GM18907 (cell line): Measurements from ENCODE around the gene TPM4.
"Not testable (repeated sequence)": the region's sequence is repeated elsewhere in the genome, so short reads cannot be mapped to it uniquely, and the experiment has no call there.

Experiments used
- ATAC-seq: cut with Tn5 transposase; IDR thresholded peaks from one replicate; pipeline ENCODE4 v1.9.1; 2021; ENCODE audit warnings: mild to moderate bottlenecking, moderate library complexity; ENCODE audit not compliant: unreplicated experiment

Gene TPM4

DNA sequence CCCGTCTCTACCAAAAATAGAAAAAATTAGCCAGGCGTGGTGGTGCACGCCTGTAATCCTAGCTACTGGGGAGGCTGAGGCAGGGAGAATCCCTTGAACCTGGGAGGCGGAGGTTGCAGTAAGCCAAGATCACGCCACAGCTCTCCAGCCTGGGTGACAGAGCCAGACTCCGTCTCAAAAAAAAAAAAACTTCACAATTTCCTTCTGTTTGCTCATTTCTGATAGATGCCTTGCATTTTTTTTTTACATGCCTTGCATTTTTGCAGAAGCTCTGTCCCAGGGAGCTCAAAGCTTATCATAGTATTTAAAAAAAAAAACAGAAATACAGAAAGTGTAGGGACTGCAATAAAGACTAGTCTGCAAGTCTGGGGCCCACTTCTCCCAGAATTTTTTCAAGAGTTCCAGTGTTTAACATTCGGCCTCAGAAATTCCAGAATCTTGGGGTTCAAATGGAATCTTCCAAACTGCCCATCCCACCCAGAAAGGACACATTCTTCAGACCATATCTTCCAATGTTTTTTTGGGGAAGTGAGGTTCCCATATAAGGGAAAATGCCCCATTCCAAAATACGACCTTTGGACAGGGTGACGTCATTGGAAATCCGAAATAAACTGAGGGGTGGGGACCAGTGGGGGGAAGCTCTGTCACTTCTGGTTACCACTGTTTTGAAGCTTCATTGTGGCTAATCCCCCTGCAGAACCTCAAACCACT is 18.2 kb downstream of the TPM4 start:
- ATAC-seq = no peak

- ATAC-seq = no peak
Measured at GRCh38 chr19:16095071-16095571, 18.8 kb downstream of the TPM4 start.

GRCh38 chr19:16096280-16096855 is 20.1 kb downstream of the TPM4 start:
- no peak for ATAC-seq

DNA sequence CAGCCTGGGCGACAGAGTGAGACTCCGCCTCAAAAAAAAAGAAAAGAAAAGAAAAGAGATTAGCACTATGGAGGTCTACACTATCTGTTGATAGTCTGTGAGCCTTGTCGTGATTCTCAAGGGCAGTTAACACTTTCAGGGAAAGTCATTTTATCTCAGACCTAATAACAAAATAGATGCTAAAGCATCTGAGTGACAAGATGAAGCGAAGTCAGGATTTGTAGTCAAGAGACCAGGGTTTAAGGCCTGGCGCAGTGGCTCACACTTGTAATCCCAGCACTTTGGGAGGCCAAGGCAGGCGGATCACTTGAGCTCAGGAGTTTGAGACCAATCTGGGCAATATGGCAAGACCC is 22.1 kb downstream of the TPM4 start:
- no peak for ATAC-seq

- ATAC-seq = no peak
Measured at GRCh38 chr19:16098821-16099220, 22.5 kb downstream of the TPM4 start.

DNA sequence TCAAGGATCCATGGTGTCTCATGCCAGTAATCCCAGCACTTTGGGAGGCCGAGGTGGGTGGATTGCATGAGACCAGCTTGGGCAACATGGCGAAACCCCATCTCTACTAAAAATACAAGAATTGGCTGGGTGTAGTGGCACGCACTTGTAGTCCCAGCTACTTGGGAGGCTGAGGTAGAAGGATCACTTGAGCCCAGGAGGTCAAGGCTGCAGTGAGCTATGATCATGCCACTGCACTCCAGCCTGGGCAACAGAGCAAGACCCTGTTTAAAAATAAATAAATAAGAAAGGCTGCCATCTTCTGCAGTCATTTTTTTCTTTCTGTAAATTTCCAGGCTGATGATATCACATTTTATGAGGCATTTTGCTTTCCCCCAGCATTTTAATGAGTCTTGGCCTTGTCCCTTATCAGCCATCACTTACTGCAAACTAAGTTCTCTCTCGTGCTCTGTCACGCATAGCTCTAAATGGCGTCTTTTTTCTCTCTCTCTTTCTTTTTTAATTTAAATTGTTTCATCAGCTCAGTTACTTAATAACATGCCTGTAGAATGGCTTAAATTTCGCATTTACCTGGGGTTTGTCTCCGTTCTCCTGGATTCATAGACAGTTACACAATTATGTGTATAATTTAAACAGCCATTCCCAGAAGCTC is 23.1 kb downstream of the TPM4 start:
- not testable (repeated sequence) for ATAC-seq

DNA sequence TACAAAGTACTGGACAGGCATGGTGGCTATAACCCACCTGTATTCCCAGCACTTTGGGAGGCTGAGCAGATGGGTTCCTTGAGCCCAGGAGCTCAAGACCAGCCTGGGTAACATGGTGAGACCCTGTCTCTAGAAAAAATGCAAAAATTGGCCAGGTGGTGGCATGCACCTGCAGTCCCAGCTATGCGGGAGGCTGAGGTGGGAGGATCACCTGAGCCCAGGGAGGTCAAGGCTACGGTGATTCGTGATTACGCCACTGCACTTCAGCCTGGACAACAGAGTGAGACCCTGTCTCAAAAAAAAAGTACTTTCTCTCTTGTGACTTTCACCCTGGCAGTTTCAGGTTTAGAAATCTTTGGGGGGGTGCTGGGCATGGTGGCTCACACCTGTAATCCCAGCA is 24.2 kb downstream of the TPM4 start:
- ATAC-seq = no peak

DNA sequence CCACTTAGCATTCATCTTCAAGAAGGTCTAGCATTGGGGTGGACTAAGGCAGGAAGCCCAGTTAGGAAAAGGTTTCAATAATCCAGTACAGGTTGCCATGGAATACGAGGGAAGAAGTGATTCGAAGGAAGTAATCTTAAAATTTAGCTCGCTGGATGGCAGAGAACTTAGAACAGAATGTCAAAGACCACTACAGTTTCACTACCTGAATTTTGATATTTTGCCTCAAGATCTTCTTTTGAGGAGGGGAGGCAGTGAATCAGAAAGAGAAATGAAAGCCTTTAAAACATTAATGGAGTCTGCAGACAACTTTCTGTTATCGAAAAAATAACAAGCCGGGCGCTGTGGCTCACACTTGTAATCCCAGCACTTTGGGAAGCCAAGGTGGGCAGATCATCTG is 28.4 kb downstream of the TPM4 start:
- ATAC-seq = no peak

- ATAC-seq = no peak
Measured at GRCh38 chr19:16106121-16106520, 29.8 kb downstream of the TPM4 start.

GRCh38 chr19:16111160-16111908 is 35.0 kb downstream of the TPM4 start, which contains the start of gene RAB8A:
Gene RAB8A, plus strand, starts transcription at chr19:16111889. Its CDS starts 13 bp downstream, at chr19:16111902.
- ATAC-seq = peak; percentile 85

DNA sequence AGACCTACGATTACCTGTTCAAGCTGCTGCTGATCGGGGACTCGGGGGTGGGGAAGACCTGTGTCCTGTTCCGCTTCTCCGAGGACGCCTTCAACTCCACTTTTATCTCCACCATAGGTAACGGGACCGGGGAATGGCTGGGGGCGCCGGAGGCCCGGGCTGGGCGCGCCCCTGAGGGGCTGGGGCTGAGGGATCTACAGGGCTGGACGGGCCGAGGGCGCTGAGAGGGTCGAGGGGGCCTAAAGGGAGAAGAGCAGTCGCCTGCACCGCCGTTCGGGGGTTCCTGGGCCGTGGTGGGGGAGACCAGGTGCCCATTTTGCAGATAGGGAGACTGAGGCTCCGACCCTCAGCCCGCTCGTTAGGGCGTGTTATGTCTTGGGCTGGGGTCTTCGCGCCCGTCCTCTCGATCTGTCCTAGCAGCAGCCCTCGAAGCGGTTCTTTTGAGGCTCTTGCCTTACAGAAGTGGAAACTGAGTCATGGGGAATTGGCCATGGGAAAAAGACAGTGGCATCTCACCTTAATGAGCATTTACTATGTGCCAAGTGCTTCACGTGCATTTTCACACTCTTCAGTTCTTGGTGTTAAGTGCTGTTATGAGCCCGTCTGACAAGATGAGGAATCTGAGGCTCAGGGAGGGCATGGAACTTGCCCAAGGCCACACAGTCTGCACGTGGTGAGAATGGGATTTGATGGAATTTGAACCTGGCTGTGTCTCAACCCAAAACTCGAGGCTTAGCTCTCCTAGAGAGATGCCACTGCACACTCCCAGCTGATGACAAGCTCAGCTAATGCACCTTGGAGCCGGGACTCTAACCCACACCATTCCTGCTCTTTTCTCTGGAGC is 35.8 kb downstream of the TPM4 start:
- ATAC-seq = no peak

DNA sequence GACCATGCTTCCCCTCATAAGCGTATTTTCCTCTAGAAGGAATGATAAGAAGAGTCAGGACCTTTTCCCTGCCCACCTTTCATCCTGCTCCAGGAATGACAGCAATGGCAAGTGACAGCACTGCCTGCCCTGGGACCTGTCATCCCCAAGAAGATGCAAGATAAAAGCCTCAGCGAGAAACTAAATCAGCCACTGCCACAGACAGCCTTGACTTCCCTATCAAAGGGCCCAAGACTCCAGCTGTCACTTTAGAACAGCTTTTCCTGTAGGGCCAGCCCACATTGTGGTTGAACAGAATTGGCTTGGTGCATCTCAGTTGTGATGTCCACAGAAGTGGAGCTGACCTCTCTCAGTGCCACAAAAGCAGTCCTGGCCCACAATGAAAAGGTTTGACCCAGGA is 36.5 kb downstream of the TPM4 start:
- ATAC-seq = no peak

- ATAC-seq = no peak
Measured at GRCh38 chr19:16113727-16114126, 37.4 kb downstream of the TPM4 start.

DNA sequence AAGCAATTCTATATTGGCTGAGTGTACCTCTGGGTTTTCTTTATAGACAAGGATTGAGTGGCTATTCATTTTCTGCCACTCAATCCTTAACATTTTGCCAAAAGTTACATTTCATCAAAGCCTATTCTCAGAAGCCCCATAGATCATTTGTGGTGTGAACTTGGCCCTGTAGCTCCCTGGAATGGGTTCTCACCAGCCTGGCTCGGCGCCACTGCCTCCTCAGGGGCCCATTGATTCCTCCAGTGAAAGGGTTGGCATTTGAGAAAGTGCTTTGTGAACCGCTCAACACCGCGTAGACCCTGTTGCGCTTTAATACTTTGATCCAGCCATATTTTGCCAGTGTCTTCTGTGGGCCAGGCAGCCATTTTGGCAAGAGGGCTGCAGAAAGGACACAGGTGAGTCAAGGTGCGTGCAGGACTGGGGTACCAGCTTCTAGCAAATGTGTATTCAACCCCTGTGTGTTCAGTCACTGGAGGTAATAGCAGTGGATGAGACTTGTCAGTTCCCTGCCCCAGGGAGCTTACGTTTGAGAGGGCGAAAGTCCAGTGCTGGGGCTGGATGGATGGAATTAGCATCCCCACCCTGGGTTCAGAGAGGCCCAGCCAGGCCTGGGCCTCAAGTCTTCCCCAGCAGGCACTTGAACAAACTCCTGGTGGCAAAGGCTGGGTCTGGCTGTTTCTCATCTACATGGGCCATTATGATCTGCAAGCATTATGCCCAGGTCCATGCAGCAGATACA is 39.2 kb downstream of the TPM4 start:
- ATAC-seq = no peak

- ATAC-seq = no peak
Measured at GRCh38 chr19:16116067-16116466, 39.8 kb downstream of the TPM4 start.

GRCh38 chr19:16117594-16118033 is 41.3 kb downstream of the TPM4 start:
- ATAC-seq = peak; percentile 27

GRCh38 chr19:16118489-16119033 is 42.3 kb downstream of the TPM4 start:
- peak; percentile 81 for ATAC-seq

GRCh38 chr19:16119075-16119857 is 43.0 kb downstream of the TPM4 start:
- ATAC-seq = not testable (repeated sequence)

DNA sequence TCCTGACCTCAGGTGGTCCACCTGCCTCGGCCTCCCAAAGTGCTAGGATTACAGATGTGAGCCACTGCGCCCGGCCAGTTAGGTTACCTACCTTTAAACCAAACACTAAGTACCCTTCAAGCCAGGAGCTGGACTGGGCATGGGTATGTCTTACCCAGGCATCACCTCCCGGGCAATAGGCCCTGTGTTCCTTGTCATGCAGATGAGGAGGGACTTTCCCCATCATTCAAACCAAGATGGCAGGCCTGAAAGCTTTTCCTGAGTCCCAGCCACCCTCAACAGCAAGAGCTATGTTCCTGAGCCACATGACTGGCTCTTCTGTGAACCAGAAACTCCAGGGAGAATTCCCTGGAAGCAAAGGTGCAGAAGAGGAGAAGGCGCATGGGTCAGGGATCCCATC is 44.8 kb downstream of the TPM4 start:
- ATAC-seq = no peak
